ENCODE measurements around the gene ESR2.
"Not testable (repeated sequence)": the region's sequence is repeated elsewhere in the genome, so short reads cannot be mapped to it uniquely, and the experiment has no call there.

The ESR2 gene

GRCh38 chr14:64074961-64075612 is 219.1 kb downstream of the ESR2 start:
- DNase-seq = no peak

- DNase-seq = no peak
These were observed 224.4 kb downstream of the ESR2 start for GRCh38 chr14:64069634-64070359.

- no peak for DNase-seq
These were observed 229.7 kb downstream of the ESR2 start for GRCh38 chr14:64064447-64064846.

GRCh38 chr14:64062381-64063115 is 231.6 kb downstream of the ESR2 start:
- no peak for DNase-seq

- no peak for DNase-seq
These were observed 232.5 kb downstream of the ESR2 start for GRCh38 chr14:64061706-64062105.

- DNase-seq = no peak
These were observed 233.1 kb downstream of the ESR2 start for GRCh38 chr14:64061115-64061514.

- peak; percentile 28 for DNase-seq
These were observed 233.5 kb downstream of the ESR2 start for GRCh38 chr14:64060648-64061096.

- no peak for DNase-seq
These were observed 234.0 kb downstream of the ESR2 start for GRCh38 chr14:64060199-64060545.

- DNase-seq = no peak
These were observed 234.5 kb downstream of the ESR2 start for GRCh38 chr14:64059454-64060198.

- no peak for DNase-seq
These were observed 240.2 kb downstream of the ESR2 start for GRCh38 chr14:64053694-64054669.

- DNase-seq = no peak
These were observed 244.4 kb downstream of the ESR2 start for GRCh38 chr14:64049616-64050381.

GRCh38 chr14:64045091-64045490 is 249.1 kb downstream of the ESR2 start:
- no peak for DNase-seq

GRCh38 chr14:64043296-64043695 is 250.9 kb downstream of the ESR2 start:
- not testable (repeated sequence) for DNase-seq

GRCh38 chr14:64040044-64040443 is 254.1 kb downstream of the ESR2 start:
- DNase-seq = peak; percentile 9

GRCh38 chr14:64038841-64039542 is 255.2 kb downstream of the ESR2 start:
- DNase-seq = no peak

- not testable (repeated sequence) for DNase-seq
These were observed 256.1 kb downstream of the ESR2 start for GRCh38 chr14:64037869-64038745.

- peak; percentile 28 for DNase-seq
These were observed 259.0 kb downstream of the ESR2 start for GRCh38 chr14:64035143-64035542.

All from fibroblast of upper back skin (primary cell).